ENCODE data around the gene EPX.

Gene EPX

GRCh38 chr17:58189436-58190146, 2.9 kb upstream of the EPX start:
- peaks cover 0 to 2% of the 10 kb centered on the region in 2 donors for H3K4me1 ChIP-seq (ENCODE audit: control insufficient read depth in 2 of 2, insufficient read depth in 1 of 2, low read depth in 1 of 2, low read length in 2 of 2)
- H3K4me2 ChIP-seq (ENCODE audit: insufficient read depth, low read length, poor library complexity, severe bottlenecking): no peak overlapping the region
- DNase-seq (ENCODE audit: low spot score): no peak
- no CpG with 5 or more reads among the region's 11 CpGs for WGBS, 2 donors (ENCODE audit: extremely low coverage in 2 of 2, insufficient read length in 2 of 2, insufficient replicate concordance in 1 of 2)
- no peaks in the 10 kb centered on the region for H3K79me1 ChIP-seq (ENCODE audit: low read depth, low read length)
- no peak overlapping the region for H3K14ac ChIP-seq (ENCODE audit: low read length)
- H2BK12ac ChIP-seq (ENCODE audit: low read length): no peak overlapping the region
- H3K9ac ChIP-seq (ENCODE audit: low read depth, low read length, poor library complexity): no peak overlapping the region
- no peak overlapping the region for H4K91ac ChIP-seq (ENCODE audit: low read depth, low read length, poor library complexity)
- no peak overlapping the region for H3K27ac ChIP-seq (replicated peaks; ENCODE audit: low read length)
- no peak overlapping the region for H2AK5ac ChIP-seq (ENCODE audit: low read depth, low read length)
- H3K27me3 ChIP-seq (ENCODE audit: control insufficient read depth in 3 of 3, insufficient read depth in 3 of 3, low read depth in 1 of 3, low read length in 3 of 3): peaks cover 0 to 54% (median 0%) of the 10 kb centered on the region in 3 experiments
- H3K4ac ChIP-seq (ENCODE audit: low read length): no peak overlapping the region
- H2BK15ac ChIP-seq (ENCODE audit: low read length): no peak overlapping the region
- no peak overlapping the region for H2BK120ac ChIP-seq (ENCODE audit: low read depth, low read length)
- no peak overlapping the region for H3K23ac ChIP-seq (ENCODE audit: low read depth, low read length, poor library complexity)
- H2BK5ac ChIP-seq (ENCODE audit: low read length): no peak overlapping the region
- H3K36me3 ChIP-seq (replicated peaks in 1 of 2; ENCODE audit: control insufficient read depth in 2 of 2, insufficient read depth in 2 of 2, low read length in 2 of 2): no peaks in the 10 kb centered on the region
- no peaks in the 10 kb centered on the region for H3K9me3 ChIP-seq (replicated peaks in 1 of 2; ENCODE audit: control insufficient read depth in 2 of 2, insufficient read depth in 1 of 2, low read depth in 1 of 2, low read length in 2 of 2)
- no peak overlapping the region for H4K8ac ChIP-seq (ENCODE audit: low read depth, low read length)
- peak overlapping the region; percentile 16 for H3K18ac ChIP-seq (ENCODE audit: low read length)
- peak overlapping the region in 1 of 2 donors; percentile 36 for H3K4me3 ChIP-seq (ENCODE audit: low read length in 2 of 2)
- H2AFZ ChIP-seq (ENCODE audit: low read length): no peak overlapping the region

GRCh38 chr17:58191241-58191896, 1.2 kb upstream of the EPX start:
- peak overlapping the region; percentile 53 for H2BK120ac ChIP-seq (ENCODE audit: low read depth, low read length)
- H2BK5ac ChIP-seq (ENCODE audit: low read length): no peak overlapping the region
- H3K23ac ChIP-seq (ENCODE audit: low read depth, low read length, poor library complexity): no peak overlapping the region
- no peaks in the 10 kb centered on the region for H3K36me3 ChIP-seq (replicated peaks in 1 of 2; ENCODE audit: control insufficient read depth in 2 of 2, insufficient read depth in 2 of 2, low read length in 2 of 2)
- no peak overlapping the region for H3K14ac ChIP-seq (ENCODE audit: low read length)
- H4K8ac ChIP-seq (ENCODE audit: low read depth, low read length): no peak overlapping the region
- H3K18ac ChIP-seq (ENCODE audit: low read length): no peak overlapping the region
- H2AK5ac ChIP-seq (ENCODE audit: low read depth, low read length): no peak overlapping the region
- no peak overlapping the region for H3K4ac ChIP-seq (ENCODE audit: low read length)
- H3K27ac ChIP-seq (replicated peaks; ENCODE audit: low read length): no peak overlapping the region
- H2AFZ ChIP-seq (ENCODE audit: low read length): no peak overlapping the region
- no peak overlapping the region for H3K9ac ChIP-seq (ENCODE audit: low read depth, low read length, poor library complexity)
- H2BK12ac ChIP-seq (ENCODE audit: low read length): no peak overlapping the region
- no peaks in the 10 kb centered on the region for H3K9me3 ChIP-seq (replicated peaks in 1 of 2; ENCODE audit: control insufficient read depth in 2 of 2, insufficient read depth in 1 of 2, low read depth in 1 of 2, low read length in 2 of 2)
- WGBS, 2 donors (ENCODE audit: extremely low coverage in 2 of 2, insufficient read length in 2 of 2, insufficient replicate concordance in 1 of 2): no CpG with 5 or more reads among the region's 14 CpGs
- H2BK15ac ChIP-seq (ENCODE audit: low read length): no peak overlapping the region
- no peaks in the 10 kb centered on the region for H3K4me1 ChIP-seq (ENCODE audit: control insufficient read depth in 2 of 2, insufficient read depth in 1 of 2, low read depth in 1 of 2, low read length in 2 of 2)
- no peak overlapping the region for H3K4me2 ChIP-seq (ENCODE audit: insufficient read depth, low read length, poor library complexity, severe bottlenecking)
- H3K79me1 ChIP-seq (ENCODE audit: low read depth, low read length): no peaks in the 10 kb centered on the region
- peaks cover 0 to 43% (median 0%) of the 10 kb centered on the region in 3 experiments for H3K27me3 ChIP-seq (ENCODE audit: control insufficient read depth in 3 of 3, insufficient read depth in 3 of 3, low read depth in 1 of 3, low read length in 3 of 3)
- no peak for DNase-seq (ENCODE audit: low spot score)
- peak overlapping the region in 1 of 2 donors; percentile 40 for H3K4me3 ChIP-seq (ENCODE audit: low read length in 2 of 2)
- H4K91ac ChIP-seq (ENCODE audit: low read depth, low read length, poor library complexity): no peak overlapping the region

GRCh38 chr17:58193641-58194255, 1.2 kb downstream of the EPX start:
- no peak overlapping the region for H3K4me3 ChIP-seq (ENCODE audit: low read length in 2 of 2)
- no peaks in the 10 kb centered on the region for H3K4me1 ChIP-seq (ENCODE audit: control insufficient read depth in 2 of 2, insufficient read depth in 1 of 2, low read depth in 1 of 2, low read length in 2 of 2)
- H3K27me3 ChIP-seq (ENCODE audit: control insufficient read depth in 3 of 3, insufficient read depth in 3 of 3, low read depth in 1 of 3, low read length in 3 of 3): peaks cover 0 to 37% (median 0%) of the 10 kb centered on the region in 3 experiments
- no peak overlapping the region for H3K14ac ChIP-seq (ENCODE audit: low read length)
- no peak overlapping the region for H3K4me2 ChIP-seq (ENCODE audit: insufficient read depth, low read length, poor library complexity, severe bottlenecking)
- no peak overlapping the region for H3K18ac ChIP-seq (ENCODE audit: low read length)
- H3K9ac ChIP-seq (ENCODE audit: low read depth, low read length, poor library complexity): no peak overlapping the region
- H4K91ac ChIP-seq (ENCODE audit: low read depth, low read length, poor library complexity): no peak overlapping the region
- no peak overlapping the region for H2BK15ac ChIP-seq (ENCODE audit: low read length)
- H3K4ac ChIP-seq (ENCODE audit: low read length): no peak overlapping the region
- no peak overlapping the region for H2AK5ac ChIP-seq (ENCODE audit: low read depth, low read length)
- no peaks in the 10 kb centered on the region for H3K79me1 ChIP-seq (ENCODE audit: low read depth, low read length)
- no peak overlapping the region for H2BK12ac ChIP-seq (ENCODE audit: low read length)
- no peaks in the 10 kb centered on the region for H3K9me3 ChIP-seq (replicated peaks in 1 of 2; ENCODE audit: control insufficient read depth in 2 of 2, insufficient read depth in 1 of 2, low read depth in 1 of 2, low read length in 2 of 2)
- no peak overlapping the region for H2AFZ ChIP-seq (ENCODE audit: low read length)
- WGBS, 2 donors (ENCODE audit: extremely low coverage in 2 of 2, insufficient read length in 2 of 2, insufficient replicate concordance in 1 of 2): no CpG with 5 or more reads among the region's 18 CpGs
- H2BK120ac ChIP-seq (ENCODE audit: low read depth, low read length): no peak overlapping the region
- H2BK5ac ChIP-seq (ENCODE audit: low read length): no peak overlapping the region
- H3K36me3 ChIP-seq (replicated peaks in 1 of 2; ENCODE audit: control insufficient read depth in 2 of 2, insufficient read depth in 2 of 2, low read length in 2 of 2): no peaks in the 10 kb centered on the region
- H3K23ac ChIP-seq (ENCODE audit: low read depth, low read length, poor library complexity): peak overlapping the region; percentile 47
- no peak overlapping the region for H4K8ac ChIP-seq (ENCODE audit: low read depth, low read length)
- no peak for DNase-seq (ENCODE audit: low spot score)
- no peak overlapping the region for H3K27ac ChIP-seq (replicated peaks; ENCODE audit: low read length)

- Histone ChIP-seq H3K27ac (replicated peaks; ENCODE audit: low read length) (no peak overlapping the region), H2AFZ (ENCODE audit: low read length) (no peak overlapping the region), H3K36me3 (replicated peaks in 1 of 2; ENCODE audit: control insufficient read depth in 2 of 2, insufficient read depth in 2 of 2, low read length in 2 of 2) (no peaks in the 10 kb centered on the region), H2AK5ac (ENCODE audit: low read depth, low read length) (no peak overlapping the region), H3K27me3 (ENCODE audit: control insufficient read depth in 3 of 3, insufficient read depth in 3 of 3, low read depth in 1 of 3, low read length in 3 of 3) (peaks cover 0 to 41% (median 0%) of the 10 kb centered on the region in 3 experiments), H3K4ac (ENCODE audit: low read length) (no peak overlapping the region), H4K91ac (ENCODE audit: low read depth, low read length, poor library complexity) (no peak overlapping the region), H3K9ac (ENCODE audit: low read depth, low read length, poor library complexity) (no peak overlapping the region), H3K4me3 (ENCODE audit: low read length in 2 of 2) (no peak overlapping the region), H2BK5ac (ENCODE audit: low read length) (no peak overlapping the region), H3K9me3 (replicated peaks in 1 of 2; ENCODE audit: control insufficient read depth in 2 of 2, insufficient read depth in 1 of 2, low read depth in 1 of 2, low read length in 2 of 2) (no peaks in the 10 kb centered on the region), H3K79me1 (ENCODE audit: low read depth, low read length) (no peaks in the 10 kb centered on the region), H2BK15ac (ENCODE audit: low read length) (peak overlapping the region; percentile 10), H2BK120ac (ENCODE audit: low read depth, low read length) (no peak overlapping the region), H2BK12ac (ENCODE audit: low read length) (no peak overlapping the region), H3K23ac (ENCODE audit: low read depth, low read length, poor library complexity) (no peak overlapping the region), H3K14ac (ENCODE audit: low read length) (no peak overlapping the region), H3K4me1 (ENCODE audit: control insufficient read depth in 2 of 2, insufficient read depth in 1 of 2, low read depth in 1 of 2, low read length in 2 of 2) (no peaks in the 10 kb centered on the region), H3K4me2 (ENCODE audit: insufficient read depth, low read length, poor library complexity, severe bottlenecking) (no peak overlapping the region), H4K8ac (ENCODE audit: low read depth, low read length) (no peak overlapping the region), H3K18ac (ENCODE audit: low read length) (no peak overlapping the region)
- no peak for DNase-seq (ENCODE audit: low spot score)
- 100% methylated on average over 1 of the region's 5 CpGs for WGBS, 2 donors (ENCODE audit: extremely low coverage in 2 of 2, insufficient read length in 2 of 2, insufficient replicate concordance in 1 of 2)
Measured at GRCh38 chr17:58195518-58196123, 3.1 kb downstream of the EPX start.
